DOHH2 (cell line): ENCODE data around the gene DNAI2.

Experiments
- H3F3A ChIP-seq: fragments of 200-600 bp; sonication (generic), shearing (Covaris generic); 2 replicates; pipeline ENCODE4 v1.6.0; 2016; ENCODE audit warnings: antibody characterized with exemption, mild to moderate bottlenecking; ENCODE audit not compliant: control insufficient read depth, insufficient read depth
- H3K27ac ChIP-seq: fragments of 200-600 bp; sonication (generic); 2 replicates; pipeline ENCODE4 v1.5.1; 2014; ENCODE audit warnings: low read depth, mild to moderate bottlenecking, low read length, moderate library complexity
- H3K27me3 ChIP-seq: fragments of 200-600 bp; sonication (generic); 2 replicates; pipeline ENCODE4 v1.6.1; 2014; ENCODE audit warnings: mild to moderate bottlenecking, low read length, mixed read lengths; ENCODE audit not compliant: control insufficient read depth
- H3K36me3 ChIP-seq: fragments of 200-600 bp; sonication (generic); 2 replicates; pipeline ENCODE4 v1.6.1; 2014; ENCODE audit warnings: mild to moderate bottlenecking, low read length, moderate library complexity, mixed read lengths; ENCODE audit not compliant: control insufficient read depth
- H3K4me1 ChIP-seq: fragments of 200-600 bp; sonication (generic); 2 replicates; pipeline ENCODE4 v1.6.1; 2014; ENCODE audit warnings: mild to moderate bottlenecking, low read length, mixed read lengths; ENCODE audit not compliant: control insufficient read depth
- H3K4me2 ChIP-seq: fragments of 200-600 bp; sonication (generic); 2 replicates; pipeline ENCODE4 v1.6.0; 2014; ENCODE audit warnings: mild to moderate bottlenecking, low read length, moderate library complexity
- H3K4me3 ChIP-seq: fragments of 200-600 bp; sonication (generic); 2 replicates; pipeline ENCODE4 v1.5.1; 2014; ENCODE audit warnings: mild to moderate bottlenecking, low read length, mixed read lengths
- H3K79me2 ChIP-seq: fragments of 200-600 bp; sonication (generic); 2 replicates; pipeline ENCODE4 v1.6.1; 2014; ENCODE audit warnings: mild to moderate bottlenecking, low read length, mixed read lengths; ENCODE audit not compliant: control insufficient read depth
- H3K9me2 ChIP-seq: fragments of 200-600 bp; sonication (generic); replicated peaks from 2 replicates; pipeline ENCODE4 v1.6.1; 2014; ENCODE audit warnings: mild to moderate bottlenecking, low read length, mixed read lengths; ENCODE audit not compliant: control insufficient read depth
- H3K9me3 ChIP-seq: fragments of 200-600 bp; sonication (generic); 2 replicates; pipeline ENCODE4 v1.6.1; 2014; ENCODE audit warnings: antibody characterized with exemption, low read length, mixed read lengths; ENCODE audit not compliant: control insufficient read depth, insufficient read depth
- H4K20me1 ChIP-seq: fragments of 200-600 bp; sonication (generic); 2 replicates; pipeline ENCODE4 v1.6.0; 2014; ENCODE audit warnings: low read depth, mild to moderate bottlenecking, antibody characterized with exemption, low read length, moderate library complexity; ENCODE audit not compliant: control insufficient read depth, insufficient read depth
- CTCF ChIP-seq: fragments of 200-600 bp; sonication (generic); IDR thresholded peaks from one replicate; pipeline ENCODE4 v1.5.1; 2014; ENCODE audit warnings: antibody characterized with exemption, mild to moderate bottlenecking, low read depth, low read length; ENCODE audit not compliant: poor library complexity, severe bottlenecking
- EZH2phosphoT487 ChIP-seq: fragments of 200-600 bp; sonication (generic); IDR thresholded peaks from 2 replicates; pipeline ENCODE4 v1.6.1; 2017; ENCODE audit warnings: borderline replicate concordance, mild to moderate bottlenecking, antibody characterized with exemption, low read length, moderate library complexity, mixed read lengths

Gene DNAI2

GRCh38 chr17:74298778-74299177, 24.7 kb downstream of the DNAI2 start:
- H3K79me2 ChIP-seq = no peaks in the 10 kb centered on the region
- H3K9me3 ChIP-seq = no peaks in the 10 kb centered on the region
- H4K20me1 ChIP-seq = no peaks in the 10 kb centered on the region
- H3K9me2 ChIP-seq = no peaks in the 10 kb centered on the region
- no peak for TF ChIP-seq CTCF
- TF ChIP-seq EZH2phosphoT487 = no peak
- H3K4me1 ChIP-seq = no peaks in the 10 kb centered on the region
- no peak overlapping the region for H3K4me3 ChIP-seq
- H3K27me3 ChIP-seq = peaks cover 4% of the 10 kb centered on the region; the same call in 1 of the 2 replicates
- H3F3A ChIP-seq = no peaks in the 10 kb centered on the region
- H3K36me3 ChIP-seq = no peaks in the 10 kb centered on the region
- no peak overlapping the region for H3K4me2 ChIP-seq
- no peak overlapping the region for H3K27ac ChIP-seq

GRCh38 chr17:74299226-74300009, 25.4 kb downstream of the DNAI2 start:
- no peaks in the 10 kb centered on the region for H3K36me3 ChIP-seq
- H3K27ac ChIP-seq = no peak overlapping the region
- no peaks in the 10 kb centered on the region for H3K4me1 ChIP-seq
- TF ChIP-seq EZH2phosphoT487 (no peak), CTCF (no peak)
- H3K27me3 ChIP-seq = peaks cover 4% of the 10 kb centered on the region; the same call in 1 of the 2 replicates
- H4K20me1 ChIP-seq = no peaks in the 10 kb centered on the region
- H3K9me2 ChIP-seq = no peaks in the 10 kb centered on the region
- no peaks in the 10 kb centered on the region for H3K9me3 ChIP-seq
- H3K79me2 ChIP-seq = no peaks in the 10 kb centered on the region
- H3K4me2 ChIP-seq = no peak overlapping the region
- H3K4me3 ChIP-seq = no peak overlapping the region
- H3F3A ChIP-seq = no peaks in the 10 kb centered on the region

GRCh38 chr17:74303305-74303704, 29.3 kb downstream of the DNAI2 start:
- H4K20me1 ChIP-seq = no peaks in the 10 kb centered on the region
- H3K4me2 ChIP-seq = no peak overlapping the region
- H3K4me3 ChIP-seq = no peak overlapping the region
- no peaks in the 10 kb centered on the region for H3K36me3 ChIP-seq
- H3K9me3 ChIP-seq = no peaks in the 10 kb centered on the region
- no peaks in the 10 kb centered on the region for H3F3A ChIP-seq
- H3K79me2 ChIP-seq = no peaks in the 10 kb centered on the region
- H3K4me1 ChIP-seq = no peaks in the 10 kb centered on the region
- no peaks in the 10 kb centered on the region for H3K27me3 ChIP-seq
- H3K27ac ChIP-seq = no peak overlapping the region
- no peaks in the 10 kb centered on the region for H3K9me2 ChIP-seq
- TF ChIP-seq CTCF (no peak), EZH2phosphoT487 (no peak)
